Esophagus squamous epithelium (tissue), 4 donors: Measurements from ENCODE around the gene KIAA1671.

Experiments
- POLR2A ChIP-seq, 4 donors: fragments of 450-650 bp; IDR thresholded peaks; one replicate each; pipeline ENCODE4 v1.6.1; 2017; ENCODE audit warnings: antibody characterized with exemption in 4 of 4, mild to moderate bottlenecking in 4 of 4, moderate library complexity in 3 of 4
- TF ChIP-seq, protein P1 (sequence below), 6 experiments: fragments of 450-650 bp in 4 of 6; fragments of 200-600 bp in 2 of 6; sonication (generic) in 2 of 6; IDR thresholded peaks; one replicate each; pipeline ENCODE4 v1.5.1; 2016 to 2019; ENCODE audit warnings: antibody characterized with exemption in 6 of 6, mild to moderate bottlenecking in 4 of 6, moderate library complexity in 4 of 6

DNA sequence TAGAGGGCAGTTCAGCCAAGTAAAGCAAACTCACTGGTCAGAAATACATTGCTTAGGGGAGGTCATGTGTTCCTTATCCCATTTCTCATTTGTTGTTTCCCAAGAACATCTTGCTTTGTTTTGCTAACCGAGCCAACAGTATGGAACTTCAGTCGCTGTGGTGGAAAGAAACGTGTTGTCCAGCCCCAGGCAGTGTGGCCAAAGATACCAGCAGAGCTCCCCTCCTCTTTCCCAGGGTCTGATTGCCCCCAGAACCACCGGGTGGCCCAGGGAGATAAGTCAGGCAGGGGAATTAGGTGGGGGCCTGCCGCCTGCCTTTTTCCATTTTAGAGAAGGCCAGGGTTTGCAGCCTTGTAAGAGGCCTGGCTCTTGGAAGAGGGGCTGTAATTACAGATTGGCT, 148.4 kb downstream of the KIAA1671 start:
- TF ChIP-seq POLR2A (IDR thresholded peaks at IDR 0.05): no peak
- TF ChIP-seq, protein P1, sequence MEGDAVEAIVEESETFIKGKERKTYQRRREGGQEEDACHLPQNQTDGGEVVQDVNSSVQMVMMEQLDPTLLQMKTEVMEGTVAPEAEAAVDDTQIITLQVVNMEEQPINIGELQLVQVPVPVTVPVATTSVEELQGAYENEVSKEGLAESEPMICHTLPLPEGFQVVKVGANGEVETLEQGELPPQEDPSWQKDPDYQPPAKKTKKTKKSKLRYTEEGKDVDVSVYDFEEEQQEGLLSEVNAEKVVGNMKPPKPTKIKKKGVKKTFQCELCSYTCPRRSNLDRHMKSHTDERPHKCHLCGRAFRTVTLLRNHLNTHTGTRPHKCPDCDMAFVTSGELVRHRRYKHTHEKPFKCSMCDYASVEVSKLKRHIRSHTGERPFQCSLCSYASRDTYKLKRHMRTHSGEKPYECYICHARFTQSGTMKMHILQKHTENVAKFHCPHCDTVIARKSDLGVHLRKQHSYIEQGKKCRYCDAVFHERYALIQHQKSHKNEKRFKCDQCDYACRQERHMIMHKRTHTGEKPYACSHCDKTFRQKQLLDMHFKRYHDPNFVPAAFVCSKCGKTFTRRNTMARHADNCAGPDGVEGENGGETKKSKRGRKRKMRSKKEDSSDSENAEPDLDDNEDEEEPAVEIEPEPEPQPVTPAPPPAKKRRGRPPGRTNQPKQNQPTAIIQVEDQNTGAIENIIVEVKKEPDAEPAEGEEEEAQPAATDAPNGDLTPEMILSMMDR (IDR thresholded peaks at IDR 0.05): no peak
